ENCODE data around the gene TMEM184B.

TMEM184B gene

DNA sequence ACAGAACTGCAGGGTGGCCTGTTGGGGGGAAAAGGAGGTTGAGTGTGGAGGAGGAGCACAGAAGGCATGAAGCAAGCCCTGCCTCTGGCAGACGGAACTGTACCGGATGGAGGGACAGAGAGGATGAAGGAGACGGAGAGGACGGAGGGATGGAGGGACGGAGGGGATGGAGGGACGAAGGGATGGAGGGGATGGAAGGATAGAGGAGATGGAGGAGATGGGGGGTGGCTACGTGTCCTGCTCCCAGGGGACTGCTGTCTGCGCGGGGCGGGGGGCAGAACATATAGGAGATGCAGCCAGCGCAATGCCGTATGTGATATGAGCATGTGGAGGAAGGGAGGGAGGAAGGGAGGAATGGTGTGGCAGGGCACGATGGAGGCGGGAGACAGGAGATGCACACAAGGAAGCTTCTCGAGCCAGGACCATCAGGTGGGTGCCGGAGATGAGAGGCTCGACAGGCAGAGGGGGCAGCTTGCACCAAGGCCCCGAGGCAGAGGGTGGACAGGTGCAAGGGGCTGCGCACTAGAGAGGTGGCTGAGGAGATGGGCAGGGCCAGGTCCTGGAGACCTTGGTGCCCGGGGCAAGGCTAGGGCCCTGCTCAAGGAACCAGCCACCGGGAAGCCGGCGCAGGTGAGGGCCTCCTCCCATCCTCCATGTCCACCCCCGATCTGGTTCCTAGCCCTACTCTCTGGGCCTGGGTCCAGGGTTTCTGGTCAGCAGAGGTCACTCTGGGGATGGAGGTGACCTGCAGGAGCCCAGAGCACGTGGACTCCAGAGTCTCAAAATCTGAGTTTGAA, 45.8 kb downstream of the TMEM184B start:
- no peak for DNase-seq (ENCODE audit: low read depth)

DNA sequence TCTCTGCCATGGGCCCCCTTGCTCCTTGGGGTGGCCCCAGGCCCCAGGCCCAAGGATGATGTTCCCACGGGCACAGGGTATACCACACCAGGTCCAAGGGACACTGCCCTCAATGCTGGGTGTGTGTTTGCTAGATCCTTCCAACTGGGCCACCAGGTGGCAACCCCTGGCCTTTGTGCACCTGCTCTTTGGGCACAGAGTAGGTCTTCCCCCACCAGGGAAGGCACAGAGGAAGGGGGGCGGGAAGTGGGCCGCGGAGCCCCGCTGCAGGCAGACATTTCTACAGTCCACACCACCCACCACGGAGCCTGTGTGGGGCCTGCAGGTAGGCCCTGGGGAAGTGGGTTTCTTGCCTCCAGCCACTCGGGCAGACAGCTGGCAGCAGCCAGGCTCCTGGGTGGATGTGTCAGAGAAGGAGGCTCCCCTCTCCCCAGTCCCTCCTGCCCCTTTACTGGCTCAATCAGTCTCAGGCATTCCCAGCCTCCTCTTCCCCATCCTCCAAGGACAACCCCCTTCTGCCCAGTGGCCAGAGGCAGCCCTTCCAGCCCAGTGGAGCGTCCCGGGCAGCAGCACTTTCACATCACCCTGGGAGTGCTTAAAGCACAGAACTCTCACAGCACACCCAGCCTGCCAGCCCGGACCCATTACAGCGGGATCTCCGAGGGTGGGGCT, 49.4 kb downstream of the TMEM184B start:
- DNase-seq (ENCODE audit: low read depth): no peak

DNA sequence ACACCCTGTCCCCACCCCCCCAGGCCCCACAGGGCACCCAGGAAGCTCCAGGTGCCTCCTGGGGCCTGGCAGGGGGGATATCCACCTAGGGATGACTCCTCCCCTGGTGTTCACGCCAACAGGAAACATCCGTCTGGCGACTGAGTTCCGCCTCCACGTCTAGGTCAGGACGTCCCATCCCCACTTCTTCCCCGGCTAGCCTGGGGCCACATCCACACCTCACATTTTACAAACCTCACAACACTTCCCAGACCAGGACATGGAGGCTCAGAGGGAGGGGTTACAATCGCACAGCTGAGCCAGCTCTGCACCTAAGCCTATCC, 50.1 kb downstream of the TMEM184B start:
- no peak for DNase-seq (ENCODE audit: low read depth)

- no peak for DNase-seq (ENCODE audit: low read depth)
These were observed 50.7 kb downstream of the TMEM184B start for GRCh38 chr22:38221908-38222796.

GRCh38 chr22:38221407-38221806, 51.4 kb downstream of the TMEM184B start:
- no peak for DNase-seq (ENCODE audit: low read depth)

- no peak for DNase-seq (ENCODE audit: low read depth)
These were observed 52.0 kb downstream of the TMEM184B start for GRCh38 chr22:38220653-38221386.

GRCh38 chr22:38220163-38220562, 52.6 kb downstream of the TMEM184B start:
- DNase-seq (ENCODE audit: low read depth): no peak

DNA sequence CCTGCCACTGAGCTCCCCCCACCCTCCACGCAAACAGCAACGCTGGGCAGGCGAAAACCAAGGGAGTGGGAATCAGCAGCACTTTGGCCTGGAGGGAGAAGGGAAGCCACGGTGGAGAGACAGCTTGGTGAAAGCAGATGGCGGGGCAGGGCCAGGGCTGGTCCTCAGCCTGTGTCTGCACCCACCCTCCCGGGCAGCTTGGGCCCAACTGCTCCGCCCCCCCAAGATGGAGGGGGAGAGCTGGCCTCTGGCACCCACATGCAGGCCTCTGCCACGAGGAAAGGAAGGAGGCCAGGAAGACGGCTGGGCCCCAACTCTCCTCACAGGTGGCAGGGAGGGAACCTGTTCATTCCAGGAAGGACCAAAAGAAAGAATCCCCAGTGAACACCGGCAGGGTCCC, 53.2 kb downstream of the TMEM184B start:
- DNase-seq (ENCODE audit: low read depth): no peak

GRCh38 chr22:38218661-38219622, 53.9 kb downstream of the TMEM184B start:
- DNase-seq (ENCODE audit: low read depth): peak; percentile 97

- DNase-seq (ENCODE audit: low read depth): no peak
These were observed 57.4 kb downstream of the TMEM184B start for GRCh38 chr22:38215156-38216038.

DNA sequence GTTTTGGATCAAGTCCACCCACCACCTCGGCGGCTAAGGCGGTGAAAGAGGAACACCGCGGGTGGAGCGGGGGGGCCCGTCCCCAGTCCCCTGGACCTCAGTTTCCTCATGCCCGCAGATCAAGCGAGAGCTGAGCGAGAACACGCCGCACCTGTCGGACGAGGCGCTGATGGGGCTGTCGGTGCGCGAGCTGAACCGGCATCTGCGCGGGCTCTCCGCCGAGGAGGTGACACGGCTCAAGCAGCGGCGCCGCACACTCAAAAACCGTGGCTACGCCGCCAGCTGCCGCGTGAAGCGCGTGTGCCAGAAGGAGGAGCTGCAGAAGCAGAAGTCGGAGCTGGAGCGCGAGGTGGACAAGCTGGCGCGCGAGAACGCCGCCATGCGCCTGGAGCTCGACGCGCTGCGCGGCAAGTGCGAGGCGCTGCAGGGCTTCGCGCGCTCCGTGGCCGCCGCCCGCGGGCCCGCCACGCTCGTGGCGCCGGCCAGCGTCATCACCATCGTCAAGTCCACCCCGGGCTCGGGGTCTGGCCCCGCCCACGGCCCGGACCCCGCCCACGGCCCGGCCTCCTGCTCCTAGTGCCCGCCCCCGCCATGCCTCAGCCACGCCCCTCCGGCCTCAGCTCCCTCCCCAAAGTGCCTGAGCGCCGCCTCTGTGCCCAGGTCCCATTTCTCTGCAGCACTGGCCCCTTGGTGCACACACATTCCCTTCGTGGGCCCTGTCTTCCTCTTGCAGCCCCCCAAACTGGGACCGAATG, 58.3 kb downstream of the TMEM184B start:
- DNase-seq (ENCODE audit: low read depth): peak; percentile 50

DNA sequence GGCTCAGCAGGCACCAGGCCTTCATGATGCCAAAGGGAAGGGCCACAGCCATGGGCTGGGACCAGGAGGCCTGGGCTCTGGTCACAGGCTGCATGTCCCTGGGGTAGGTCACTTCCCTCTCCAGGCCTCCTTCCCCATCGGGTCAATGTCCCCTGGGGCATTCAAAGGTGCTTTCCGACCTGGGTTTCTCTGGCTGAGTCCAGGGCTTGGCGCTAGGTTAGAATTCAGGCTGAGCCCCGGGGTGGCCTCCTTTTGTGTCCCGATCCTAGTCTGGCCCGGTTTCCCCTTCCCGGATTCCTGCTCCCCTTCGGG, 58.9 kb downstream of the TMEM184B start:
- no peak for DNase-seq (ENCODE audit: low read depth)

- DNase-seq (ENCODE audit: low read depth): no peak
These were observed 59.4 kb downstream of the TMEM184B start for GRCh38 chr22:38213319-38213989.

GRCh38 chr22:38212442-38212841, 60.4 kb downstream of the TMEM184B start:
- DNase-seq (ENCODE audit: low read depth): no peak

DNA sequence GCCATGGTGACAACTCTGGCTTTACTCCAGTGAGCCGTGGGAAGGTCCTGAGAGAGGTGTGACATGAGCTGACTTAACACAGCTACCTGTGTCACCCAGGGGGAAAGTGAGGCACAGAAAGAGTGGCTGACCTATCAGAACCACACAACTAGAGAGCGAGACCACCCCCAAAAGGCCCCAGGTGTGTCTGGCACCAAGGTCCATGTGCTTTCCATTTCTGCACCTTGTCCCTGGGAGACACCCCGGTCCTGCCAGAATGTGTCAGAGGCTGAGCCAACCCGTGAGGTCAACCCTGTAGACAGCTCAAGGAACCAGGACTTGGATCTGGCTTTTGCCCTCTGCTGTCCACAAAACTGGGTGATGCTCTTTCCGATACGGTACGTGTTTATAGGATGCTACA, 61.3 kb downstream of the TMEM184B start:
- no peak for DNase-seq (ENCODE audit: low read depth)

DNA sequence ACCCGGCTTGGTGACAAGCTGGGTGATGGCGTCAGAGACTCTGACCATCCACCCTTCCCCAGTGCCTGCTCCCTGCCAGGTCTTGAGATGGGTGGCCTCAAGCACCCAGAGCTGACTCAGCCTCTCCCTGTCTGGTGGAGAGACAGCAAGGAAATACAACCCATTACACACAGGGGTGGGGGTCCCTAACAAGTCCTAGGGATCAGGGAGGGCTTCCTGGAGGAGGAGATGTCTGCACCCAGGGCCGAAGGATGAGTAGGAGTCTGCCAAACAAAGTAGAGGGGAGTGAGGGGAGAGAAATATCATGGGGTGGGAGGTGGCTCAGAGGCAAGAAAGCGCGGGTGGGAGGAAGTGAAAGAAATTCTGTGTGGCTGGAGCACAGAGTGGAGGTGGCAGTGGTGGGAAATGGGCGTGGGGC, 64.2 kb downstream of the TMEM184B start:
- DNase-seq (ENCODE audit: low read depth): no peak

DNA sequence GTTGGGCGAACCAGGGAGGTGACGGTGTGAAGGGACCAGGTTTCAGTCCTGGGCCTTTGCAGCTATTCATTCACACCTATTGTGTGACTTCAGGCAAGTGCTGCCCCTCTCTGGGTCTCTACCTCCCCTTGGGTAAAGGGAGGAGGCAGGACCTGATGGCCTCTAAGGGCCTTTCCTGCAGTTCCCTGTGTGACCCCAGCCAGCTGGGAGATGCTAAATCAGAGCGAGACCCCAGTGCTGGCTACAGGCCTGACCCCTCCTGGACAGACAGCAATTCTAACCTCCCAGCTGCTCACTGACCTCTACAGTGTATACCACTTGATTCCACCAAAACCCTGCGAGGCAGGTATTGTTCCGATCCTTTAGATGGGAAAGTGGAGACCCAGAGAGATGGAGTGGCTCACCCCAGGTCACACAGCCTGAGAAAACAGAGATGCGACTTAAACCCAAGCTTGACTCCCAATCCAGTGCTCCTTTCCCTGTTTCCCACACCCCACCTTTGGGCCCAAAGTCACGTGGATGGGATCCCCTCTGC, 64.8 kb downstream of the TMEM184B start:
- no peak for DNase-seq (ENCODE audit: low read depth)
